H7 (cell line): Measurements from ENCODE around the gene PLEKHG5. TPM values are rescaled to one million over a fixed set of nuclear protein-coding genes. Genes with fewer than 3 reads are reported as not detected.
"Not testable (repeated sequence)": the region's sequence is repeated elsewhere in the genome, so short reads cannot be mapped to it uniquely, and the experiment has no call there.

Source experiments
- DNase-seq: peaks from one replicate; pipeline ENCODE4 v3.0.0; 2012
- H3K27me3 ChIP-seq: 2 replicates; pipeline ENCODE4 v1.6.0; 2011; ENCODE audit warnings: mild to moderate bottlenecking, low read length; ENCODE audit not compliant: control insufficient read depth, insufficient read depth
- H3K36me3 ChIP-seq: replicated peaks from 2 replicates; pipeline ENCODE4 v1.5.1; 2011; ENCODE audit warnings: low read length; ENCODE audit not compliant: control insufficient read depth, insufficient read depth
- H3K4me3 ChIP-seq: 2 replicates; pipeline ENCODE4 v1.5.1; 2011; ENCODE audit warnings: low read depth, mild to moderate bottlenecking, control low read depth, low read length, moderate library complexity; ENCODE audit not compliant: insufficient read depth
- total RNA-seq: library from RNA; depleted of rRNA; stranded (reverse); fragments of >200 nt; shearing (Covaris generic); gene quantifications from 2 replicates; pipeline ENCODE4 v1.2.3, GENCODE V29; 2014

Gene PLEKHG5
- total RNA-seq, 1 experiment from 2014 or later: 17.2 TPM

DNA sequence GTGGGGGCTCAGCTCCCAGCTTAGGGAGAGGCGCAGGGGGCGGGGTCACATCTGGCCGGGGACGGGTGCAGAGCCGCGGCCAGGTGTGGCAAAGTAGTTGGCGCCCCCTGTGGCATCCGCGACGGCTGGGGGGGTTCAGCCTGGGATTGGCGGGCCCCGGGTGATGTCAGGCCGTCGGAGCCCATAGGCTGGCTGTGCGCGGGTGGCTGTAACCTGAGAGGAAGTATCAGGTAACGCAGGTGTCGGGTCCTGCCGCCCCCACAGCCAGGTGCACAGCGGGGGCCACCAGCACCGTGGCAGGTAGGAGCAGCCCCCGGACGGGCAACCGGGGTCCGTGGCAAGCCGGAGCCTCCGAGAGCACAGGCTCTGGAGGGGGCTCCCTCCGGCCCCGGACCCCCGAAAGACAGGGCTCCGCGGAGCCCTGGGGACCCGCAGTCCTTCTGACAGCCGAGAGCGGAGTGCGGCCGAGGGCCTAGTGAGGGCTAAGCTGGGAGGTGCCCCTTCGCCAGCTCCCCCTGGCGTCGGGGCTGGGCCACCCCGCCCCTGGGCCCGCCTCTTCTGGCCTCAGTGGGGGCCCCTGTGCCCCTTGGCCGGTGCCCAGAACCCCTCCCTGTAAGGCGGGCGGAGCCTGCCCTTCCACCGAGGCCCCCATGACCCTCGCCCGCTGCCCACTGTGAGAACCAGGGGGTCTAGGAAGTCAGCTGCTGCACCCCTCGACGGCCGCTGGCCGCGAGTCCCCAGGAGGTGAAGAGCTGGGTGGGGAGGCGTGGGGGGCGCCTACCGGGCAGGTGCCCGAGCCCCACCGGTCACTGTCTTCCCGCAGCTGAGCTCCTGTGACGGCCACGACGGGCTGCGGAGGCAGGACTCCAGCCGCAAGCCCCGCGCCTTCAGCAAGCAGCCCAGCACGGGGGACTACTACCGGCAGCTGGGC, 43.4 kb downstream of the PLEKHG5 start:
- peak; percentile 96 for DNase-seq
- Histone ChIP-seq H3K4me3 (peak overlapping the region; percentile 56), H3K36me3 (no peaks in the 10 kb centered on the region), H3K27me3 (peaks cover 32% of the 10 kb centered on the region)

DNA sequence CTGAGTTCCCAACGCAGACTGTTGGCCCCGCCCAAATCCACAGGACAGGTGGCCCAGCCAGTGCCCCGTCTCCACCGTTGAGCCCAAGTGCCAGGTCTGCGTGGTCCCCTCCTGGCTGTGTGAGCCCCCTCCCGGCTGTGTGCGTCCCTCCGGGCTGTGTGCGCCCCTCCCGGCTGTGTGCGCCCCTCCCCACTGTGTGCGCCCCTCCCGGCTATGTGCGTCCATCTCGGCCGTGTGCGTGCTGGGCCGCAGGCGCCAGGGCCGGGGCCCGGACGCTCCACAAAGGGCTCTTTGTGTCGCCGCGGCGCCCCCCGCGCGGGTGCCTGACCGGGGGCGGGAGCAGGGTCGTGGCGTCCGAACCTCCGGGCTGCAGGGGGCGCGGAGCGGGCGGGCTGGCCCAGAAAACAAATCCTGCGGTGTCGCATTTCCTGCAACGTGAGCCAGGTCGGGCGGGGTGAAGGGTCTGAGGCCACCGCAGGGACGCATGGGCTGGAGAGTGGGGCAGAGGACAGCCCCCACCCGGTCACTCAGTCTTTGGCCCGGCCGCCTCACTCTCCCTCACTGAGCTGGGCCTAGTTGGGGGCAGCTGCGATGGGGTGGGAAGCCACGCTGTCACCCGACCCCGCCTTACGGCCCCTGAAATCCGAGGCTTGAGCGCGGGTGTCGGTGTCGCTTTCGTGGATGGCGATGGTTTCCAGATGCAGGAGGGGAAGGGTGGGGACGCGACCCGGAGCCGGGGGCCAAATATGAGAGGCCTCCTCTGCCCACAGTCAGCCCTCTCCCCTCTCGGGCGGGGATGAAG, 44.2 kb downstream of the PLEKHG5 start:
- peak; percentile 89 for DNase-seq
- Histone ChIP-seq H3K27me3 (peaks cover 32% of the 10 kb centered on the region), H3K4me3 (peak overlapping the region; percentile 56), H3K36me3 (no peaks in the 10 kb centered on the region)

DNA sequence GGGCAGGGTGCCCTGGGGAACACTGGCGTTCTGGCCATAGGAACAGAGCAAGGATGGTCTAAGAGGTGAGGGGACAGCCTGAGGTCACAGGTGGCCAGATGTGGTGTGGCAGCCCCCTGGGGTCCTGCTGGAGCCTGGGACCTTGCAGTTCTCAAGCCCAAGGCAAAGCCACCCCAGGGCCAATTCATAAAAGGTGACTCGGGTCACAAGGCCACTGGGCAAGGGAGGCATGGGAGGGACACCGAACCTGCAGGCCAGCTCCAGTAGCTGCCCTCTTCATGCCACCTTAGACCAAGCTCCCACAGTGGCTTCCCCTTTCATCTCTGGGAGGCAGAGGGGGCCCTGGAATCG, 44.8 kb downstream of the PLEKHG5 start:
- H3K4me3 ChIP-seq: peak overlapping the region; percentile 56
- H3K36me3 ChIP-seq: no peaks in the 10 kb centered on the region
- peaks cover 32% of the 10 kb centered on the region for H3K27me3 ChIP-seq
- DNase-seq: no peak

DNA sequence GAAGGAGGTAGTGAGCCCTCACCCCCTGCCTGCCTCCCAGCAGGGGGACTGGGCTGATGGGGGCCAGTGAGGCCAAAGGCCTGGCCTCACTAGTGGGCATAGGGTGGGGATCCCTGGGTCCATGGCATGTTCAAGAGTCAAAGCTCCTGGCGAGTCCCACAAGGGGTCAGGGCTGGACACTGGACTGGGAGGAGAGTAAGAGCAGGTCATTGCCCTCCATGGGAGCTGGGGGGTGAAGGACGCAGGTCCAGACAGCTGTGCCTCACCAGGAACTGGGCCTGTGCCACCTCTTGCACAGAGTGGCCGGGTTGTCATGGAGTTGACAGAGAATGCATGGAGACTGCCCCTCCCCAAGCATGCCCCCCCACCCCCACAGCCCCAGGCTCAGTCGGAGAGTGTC, 45.5 kb downstream of the PLEKHG5 start:
- not testable (repeated sequence) for H3K4me3 ChIP-seq, DNase-seq, H3K36me3 ChIP-seq
- peaks cover 39% of the 10 kb centered on the region for H3K27me3 ChIP-seq

DNA sequence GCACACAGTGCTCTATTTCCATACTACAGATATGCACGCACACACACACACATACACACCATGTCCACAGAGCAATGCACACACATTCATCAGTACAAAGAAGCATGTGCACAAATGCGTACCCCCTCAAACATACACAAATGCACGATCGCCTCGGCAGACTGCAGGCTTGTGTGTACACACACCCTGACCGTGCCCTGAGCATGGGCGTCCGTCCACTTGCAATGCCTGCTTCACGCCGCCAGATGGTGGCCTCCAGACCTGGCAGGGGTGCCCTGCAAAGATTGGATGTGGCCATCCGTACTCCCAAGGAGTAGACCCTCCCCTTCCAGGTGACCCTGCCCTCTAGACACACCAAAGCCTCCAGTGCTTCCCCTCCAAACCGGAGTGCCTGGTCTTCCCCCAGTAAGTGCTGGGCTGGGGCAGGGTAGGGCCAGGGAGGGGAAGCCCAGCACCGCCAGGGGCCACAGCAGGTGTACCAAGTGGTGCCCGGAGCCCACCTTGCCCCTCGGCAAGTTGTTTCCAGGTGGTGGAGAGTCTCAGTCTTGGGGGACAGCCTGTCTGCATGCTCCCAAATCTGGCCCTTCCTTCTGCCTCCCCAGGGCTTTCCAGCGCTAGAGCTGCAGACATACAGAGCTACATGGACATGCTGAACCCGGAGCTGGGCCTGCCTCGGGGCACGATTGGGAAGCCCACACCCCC, 46.3 kb downstream of the PLEKHG5 start:
- DNase-seq: peak; percentile 76
- Histone ChIP-seq H3K4me3 (no peak overlapping the region), H3K36me3 (no peaks in the 10 kb centered on the region), H3K27me3 (peaks cover 41% of the 10 kb centered on the region)

DNA sequence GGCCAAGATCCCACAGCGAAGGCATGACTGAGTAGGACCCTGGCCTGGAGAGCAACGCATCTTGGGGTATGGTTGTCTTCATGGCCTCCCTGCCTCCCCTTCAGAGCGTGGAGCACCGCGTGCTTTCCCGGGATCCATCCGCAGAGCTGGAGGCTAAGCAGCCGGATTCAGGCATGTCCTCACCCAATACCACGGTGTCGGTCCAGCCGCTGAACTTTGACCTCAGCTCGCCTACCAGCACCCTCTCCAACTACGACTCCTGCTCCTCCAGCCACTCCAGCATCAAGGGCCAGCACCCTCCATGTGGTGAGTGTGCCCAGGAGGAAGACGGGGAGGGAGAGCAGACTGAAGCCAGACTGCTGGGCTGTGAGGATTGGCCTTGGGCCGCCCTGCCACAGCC, 47.1 kb downstream of the PLEKHG5 start:
- Histone ChIP-seq H3K27me3 (peaks cover 40% of the 10 kb centered on the region), H3K4me3 (no peak overlapping the region)
- DNase-seq: no peak

DNA sequence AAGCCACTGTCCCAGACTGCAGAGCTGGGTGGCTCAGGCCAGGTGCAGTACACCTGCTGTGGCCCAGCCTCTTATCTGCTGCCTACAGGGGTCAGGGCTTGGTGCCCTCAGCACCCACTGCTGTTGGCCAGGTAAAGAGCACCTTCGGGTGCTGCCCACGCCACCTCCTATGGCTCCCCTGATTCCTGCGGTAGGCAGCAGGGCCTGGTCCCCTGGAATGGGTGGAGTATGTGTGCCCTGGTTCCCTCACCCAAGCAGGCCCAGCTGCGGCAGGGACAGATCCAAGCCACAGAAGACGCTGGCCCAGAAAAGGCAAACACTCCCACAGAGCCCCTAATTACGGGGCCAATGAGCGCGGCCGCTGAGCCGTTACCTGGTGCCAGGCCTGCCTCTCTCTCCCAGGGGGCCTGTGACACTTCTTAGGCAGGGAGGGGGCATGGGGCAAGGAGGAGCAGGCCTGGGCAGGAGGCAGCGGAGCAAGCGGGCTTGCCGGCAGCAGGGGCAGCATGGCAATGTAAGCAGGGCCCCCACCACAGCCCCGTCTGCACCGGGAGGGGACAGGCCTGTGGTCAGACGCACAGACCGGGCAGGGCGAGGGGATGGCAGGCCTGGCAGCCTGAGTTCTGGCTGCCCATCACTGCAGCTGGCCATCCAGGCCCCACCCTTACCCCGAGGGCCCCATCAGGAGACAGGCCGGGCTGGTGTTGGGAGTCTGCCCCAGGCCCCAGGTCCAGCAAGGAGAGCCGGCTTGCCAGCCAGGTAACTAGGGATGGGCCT, 47.9 kb downstream of the PLEKHG5 start:
- Histone ChIP-seq H3K36me3 (no peaks in the 10 kb centered on the region), H3K27me3 (peaks cover 36% of the 10 kb centered on the region), H3K4me3 (no peak overlapping the region)
- no peak for DNase-seq

More for the DNA sequence above, 47.1 kb downstream of the PLEKHG5 start:
- no peaks in the 10 kb centered on the region for H3K36me3 ChIP-seq

DNA sequence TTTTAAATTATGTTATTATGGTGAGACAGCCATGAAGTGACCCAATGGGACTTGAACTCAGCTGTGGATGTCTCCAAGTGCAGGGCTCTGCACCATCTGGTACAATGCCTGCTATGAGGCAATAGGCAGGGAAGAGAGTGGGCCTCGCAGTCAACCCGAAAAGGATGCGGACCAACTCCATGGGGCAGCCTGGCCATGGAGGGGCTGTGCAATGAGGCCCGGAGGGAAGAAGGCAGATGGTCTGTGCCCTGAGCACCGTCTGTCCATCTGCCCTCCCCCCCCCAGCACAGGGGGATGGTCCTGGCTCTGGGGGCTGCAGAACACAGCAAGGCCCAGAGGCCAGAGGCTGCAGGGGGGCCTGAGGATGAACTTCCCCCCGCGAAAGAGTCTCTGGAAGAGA, 49.9 kb downstream of the PLEKHG5 start:
- peaks cover 17% of the 10 kb centered on the region for H3K27me3 ChIP-seq
- no peak overlapping the region for H3K4me3 ChIP-seq
- H3K36me3 ChIP-seq: no peaks in the 10 kb centered on the region
- DNase-seq: no peak

DNA sequence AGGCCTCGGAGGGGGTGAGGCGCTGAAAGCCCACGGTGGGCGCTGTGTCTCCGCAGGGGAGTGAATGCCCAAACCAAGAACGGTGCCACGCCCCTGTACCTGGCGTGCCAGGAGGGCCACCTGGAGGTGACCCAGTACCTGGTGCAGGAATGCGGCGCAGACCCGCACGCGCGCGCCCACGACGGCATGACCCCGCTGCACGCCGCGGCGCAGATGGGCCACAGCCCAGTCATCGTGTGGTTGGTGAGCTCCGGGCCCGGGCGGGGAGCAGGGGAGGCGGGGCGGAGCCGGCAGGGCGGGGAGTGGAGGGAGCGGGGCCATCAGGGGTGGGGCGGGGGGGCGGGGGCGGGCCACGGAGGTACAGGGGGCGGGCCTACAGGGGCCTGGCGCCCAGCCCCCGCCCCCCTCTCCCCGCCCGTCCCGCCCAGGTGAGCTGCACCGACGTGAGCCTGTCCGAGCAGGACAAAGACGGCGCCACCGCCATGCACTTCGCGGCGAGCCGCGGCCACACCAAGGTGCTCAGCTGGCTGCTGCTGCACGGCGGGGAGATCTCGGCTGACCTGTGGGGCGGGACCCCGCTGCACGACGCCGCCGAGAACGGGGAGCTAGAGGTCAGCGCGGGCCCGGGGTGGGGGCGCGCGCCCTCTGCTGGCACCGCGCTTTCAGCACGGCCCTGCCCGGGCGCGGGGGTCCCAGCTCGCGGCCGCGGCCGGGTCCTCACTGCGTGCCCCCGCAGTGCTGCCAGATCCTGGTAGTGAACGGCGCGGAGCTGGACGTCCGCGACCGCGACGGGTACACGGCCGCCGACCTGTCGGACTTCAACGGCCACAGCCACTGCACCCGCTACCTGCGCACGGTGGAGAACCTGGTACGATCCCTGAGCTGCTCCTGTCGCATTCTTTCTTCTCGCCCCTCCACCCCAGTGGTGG, 51.0 kb downstream of the PLEKHG5 start:
- peak; percentile 98 for DNase-seq
- H3K36me3 ChIP-seq: no peaks in the 10 kb centered on the region
- H3K4me3 ChIP-seq: peak overlapping the region; percentile 59
- peaks cover 14% of the 10 kb centered on the region for H3K27me3 ChIP-seq

DNA sequence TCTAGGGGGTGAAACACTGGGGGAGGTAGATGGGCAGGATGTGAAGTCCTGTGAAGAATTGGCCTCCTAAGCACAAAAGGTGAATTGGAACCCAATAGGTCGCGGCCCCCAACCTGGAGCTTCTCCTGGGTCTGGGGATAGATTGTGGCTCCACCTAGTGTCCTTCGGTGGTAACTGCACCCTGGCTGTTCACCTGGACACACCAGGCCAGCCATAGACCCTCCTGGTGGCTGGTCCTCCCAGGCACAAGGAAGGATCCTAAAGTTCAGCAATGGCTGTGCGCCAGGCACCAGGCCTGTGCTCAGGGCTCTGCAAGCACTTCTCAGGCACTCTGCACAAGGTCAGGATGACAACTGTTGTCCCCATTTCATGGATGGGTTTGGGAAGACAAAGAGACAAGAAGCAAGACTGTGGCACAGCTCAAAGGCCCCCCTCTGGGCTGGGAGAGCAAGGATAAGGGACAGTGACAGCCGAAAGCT, 53.4 kb downstream of the PLEKHG5 start:
- no peak overlapping the region for H3K4me3 ChIP-seq
- no peaks in the 10 kb centered on the region for H3K36me3 ChIP-seq
- peaks cover 14% of the 10 kb centered on the region for H3K27me3 ChIP-seq
- peak; percentile 95 for DNase-seq

DNA sequence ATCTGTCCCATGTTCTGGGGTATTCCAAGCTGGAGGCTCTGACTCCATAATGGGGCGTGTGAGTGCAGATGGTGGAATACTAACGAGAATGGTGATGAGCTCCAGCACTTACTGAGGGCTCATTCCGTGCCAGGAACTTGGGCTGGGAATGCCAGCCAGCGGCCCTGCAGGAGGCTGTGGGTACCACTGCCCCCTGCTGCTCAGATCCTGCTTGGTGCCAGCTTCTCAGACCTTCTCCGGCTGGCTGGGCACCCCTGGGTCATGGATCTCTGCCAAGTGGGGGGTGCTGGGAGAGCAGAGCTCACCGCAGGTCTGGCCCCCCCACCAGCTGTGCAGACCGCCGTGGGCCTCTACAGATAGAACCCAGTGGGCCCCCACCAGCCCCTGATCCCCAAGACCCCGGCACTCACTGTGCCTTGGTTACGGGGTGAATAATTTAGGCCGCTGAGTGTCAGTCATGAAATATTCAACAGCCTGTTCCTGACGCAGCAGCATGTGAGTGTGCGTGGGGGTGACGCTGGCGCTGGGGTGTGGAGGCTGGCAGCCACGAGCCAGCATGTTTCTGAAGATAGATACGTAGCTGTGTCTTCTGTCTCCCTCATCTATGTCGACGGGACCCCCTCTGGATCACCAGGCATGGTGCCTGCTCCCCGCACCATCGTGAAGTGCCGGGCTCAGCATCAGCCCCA, 54.3 kb downstream of the PLEKHG5 start:
- DNase-seq, H3K4me3 ChIP-seq, H3K36me3 ChIP-seq: not testable (repeated sequence)
- H3K27me3 ChIP-seq: peaks cover 14% of the 10 kb centered on the region

DNA sequence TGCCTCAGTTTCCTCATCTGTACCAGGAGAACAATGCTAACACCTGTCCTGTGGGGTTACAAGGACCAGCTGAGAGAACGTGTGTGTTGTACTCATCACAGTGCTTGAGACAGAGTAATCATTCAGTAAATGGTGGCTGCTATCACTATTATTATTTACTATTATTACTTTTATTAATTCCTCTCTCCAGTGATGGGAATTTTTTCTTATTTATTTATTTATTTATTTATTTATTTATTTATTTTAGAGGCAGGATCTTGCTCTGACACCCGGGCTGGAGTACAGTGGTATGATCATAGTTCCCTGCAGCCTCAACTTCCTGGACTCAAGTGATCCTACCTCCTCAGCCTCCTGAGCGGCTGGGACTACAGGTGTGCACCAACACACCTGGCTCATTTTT, 55.2 kb downstream of the PLEKHG5 start:
- H3K36me3 ChIP-seq, DNase-seq, H3K4me3 ChIP-seq: not testable (repeated sequence)
- peaks cover 11% of the 10 kb centered on the region for H3K27me3 ChIP-seq
